HepG2 (cell line): ENCODE measurements around the gene RHOT2. TPM values are rescaled to one million over a fixed set of nuclear protein-coding genes. Genes with fewer than 3 reads are reported as not detected.
A peak's percentile ranks its signal among the peaks of the same experiment; 100 is the strongest.

Experiments used
- ATAD3A ChIP-seq: sonication (generic); formaldehyde crosslinking; IDR thresholded peaks from 2 replicates; pipeline ENCODE4 v1.4.0; 2020; ENCODE audit warnings: missing genetic modification reagents
- CENPBD1 ChIP-seq: sonication (generic); formaldehyde crosslinking; IDR thresholded peaks from 2 replicates; pipeline ENCODE4 v1.8.0; 2022; ENCODE audit warnings: missing genetic modification reagents, low read depth, mild to moderate bottlenecking, borderline replicate concordance
- EHMT2 ChIP-seq: fragments of 200-600 bp; sonication (generic); IDR thresholded peaks from 2 replicates; pipeline ENCODE4 v1.7.0; 2017; ENCODE audit warnings: antibody characterized with exemption, low read depth, low read length, borderline replicate concordance
- GPN1 ChIP-seq: sonication (generic); formaldehyde crosslinking; IDR thresholded peaks from 2 replicates; pipeline ENCODE4 v1.5.1; 2020; ENCODE audit warnings: missing genetic modification reagents, borderline replicate concordance
- HDAC1 ChIP-seq: sonication (generic); formaldehyde crosslinking; IDR thresholded peaks from 2 replicates; pipeline ENCODE4 v1.5.1; 2020; ENCODE audit warnings: mild to moderate bottlenecking, missing genetic modification reagents
- HINFP ChIP-seq: sonication (generic); formaldehyde crosslinking; IDR thresholded peaks from 2 replicates; pipeline ENCODE4 v1.4.0; 2020; ENCODE audit warnings: low read depth, mild to moderate bottlenecking, missing genetic modification reagents
- KDM5A ChIP-seq: fragments of 200-600 bp; sonication (generic); IDR thresholded peaks from 2 replicates; pipeline ENCODE4 v1.7.0; 2018; ENCODE audit warnings: antibody characterized with exemption, mild to moderate bottlenecking, low read length, borderline replicate concordance
- NAIF1 ChIP-seq: sonication (generic); formaldehyde crosslinking; IDR thresholded peaks from 2 replicates; pipeline ENCODE4 v1.5.0; 2020; ENCODE audit warnings: mild to moderate bottlenecking, missing genetic modification reagents, borderline replicate concordance
- NCOA1 ChIP-seq: sonication (generic); formaldehyde crosslinking; IDR thresholded peaks from 2 replicates; pipeline ENCODE4 v1.9.0; 2021; ENCODE audit warnings: missing genetic modification reagents
- PHF21A ChIP-seq: sonication (generic); formaldehyde crosslinking; IDR thresholded peaks from 2 replicates; pipeline ENCODE4 v1.5.0; 2020; ENCODE audit warnings: mild to moderate bottlenecking, missing genetic modification reagents
- PHF5A ChIP-seq: IDR thresholded peaks from one replicate; pipeline ENCODE4 v1.6.1; 2018; ENCODE audit warnings: low read depth, missing genetic modification reagents; ENCODE audit not compliant: unreplicated experiment
- SOX6 ChIP-seq, 2 experiments: fragments of 450-650 bp in 1 of 2; sonication (generic) in 1 of 2; formaldehyde crosslinking in 1 of 2; IDR thresholded peaks; 2 replicates each; pipeline versions ENCODE4 v1.4.0 to v1.6.1; 2017 to 2020; ENCODE audit warnings: antibody characterized with exemption in 1 of 2, mild to moderate bottlenecking in 1 of 2, missing genetic modification reagents in 1 of 2
- TARDBP ChIP-seq: sonication (generic); formaldehyde crosslinking; IDR thresholded peaks from 2 replicates; pipeline ENCODE4 v1.8.0; 2022; ENCODE audit warnings: mild to moderate bottlenecking, missing genetic modification reagents
- ZBTB20 ChIP-seq: sonication (generic); formaldehyde crosslinking; IDR thresholded peaks from 2 replicates; pipeline ENCODE4 v1.8.1; 2023; ENCODE audit warnings: missing genetic modification reagents, low read depth, mild to moderate bottlenecking, borderline replicate concordance
- polyA plus RNA-seq, 8 experiments: library from polyadenylated mRNA; depleted of rRNA in 3 of 8; stranded (reverse) in 7 of 8; unstranded in 1 of 8; fragments of >200 nt; fragmentation: Illumina TruSeq in 4 of 8; extraction: Trizol in 4 of 8; gene quantifications; 2 replicates each; pipeline versions ENCODE4 v1.2.1 to v1.2.3, GENCODE V29; 2011 to 2016; ENCODE audit warnings: low read depth in 4 of 8, missing spikeins in 1 of 8, mixed read lengths in 1 of 8; ENCODE audit not compliant: insufficient read depth in 1 of 8
- total RNA-seq, 5 experiments: library from RNA; depleted of rRNA; stranded (reverse); fragments of >200 nt; fragmentation: Illumina TruSeq; extraction: Trizol; gene quantifications; 2 replicates each; pipeline ENCODE4 v1.2.3, GENCODE V29; 2016; ENCODE audit warnings: low read depth in 1 of 5
- TF ChIP-seq, protein P1 (sequence below): sonication (generic); formaldehyde crosslinking; IDR thresholded peaks from 2 replicates; pipeline ENCODE4 v1.5.0; 2020; ENCODE audit warnings: mild to moderate bottlenecking, missing genetic modification reagents, borderline replicate concordance

The RHOT2 gene
- total and polyA plus RNA-seq, 2 of the 13 experiments (the other 11 are each of a cell fraction or from before 2014, with no cell fraction given) = 63.6 to 76.9 TPM

- no peak for TF ChIP-seq PHF5A (CRISPR knock-in tag)
- 0 out of 2 replicates have a peak, but pooled peaks have one; percentile 10 for TF ChIP-seq GPN1 (CRISPR knock-in tag)
- TF ChIP-seq, protein P1, sequence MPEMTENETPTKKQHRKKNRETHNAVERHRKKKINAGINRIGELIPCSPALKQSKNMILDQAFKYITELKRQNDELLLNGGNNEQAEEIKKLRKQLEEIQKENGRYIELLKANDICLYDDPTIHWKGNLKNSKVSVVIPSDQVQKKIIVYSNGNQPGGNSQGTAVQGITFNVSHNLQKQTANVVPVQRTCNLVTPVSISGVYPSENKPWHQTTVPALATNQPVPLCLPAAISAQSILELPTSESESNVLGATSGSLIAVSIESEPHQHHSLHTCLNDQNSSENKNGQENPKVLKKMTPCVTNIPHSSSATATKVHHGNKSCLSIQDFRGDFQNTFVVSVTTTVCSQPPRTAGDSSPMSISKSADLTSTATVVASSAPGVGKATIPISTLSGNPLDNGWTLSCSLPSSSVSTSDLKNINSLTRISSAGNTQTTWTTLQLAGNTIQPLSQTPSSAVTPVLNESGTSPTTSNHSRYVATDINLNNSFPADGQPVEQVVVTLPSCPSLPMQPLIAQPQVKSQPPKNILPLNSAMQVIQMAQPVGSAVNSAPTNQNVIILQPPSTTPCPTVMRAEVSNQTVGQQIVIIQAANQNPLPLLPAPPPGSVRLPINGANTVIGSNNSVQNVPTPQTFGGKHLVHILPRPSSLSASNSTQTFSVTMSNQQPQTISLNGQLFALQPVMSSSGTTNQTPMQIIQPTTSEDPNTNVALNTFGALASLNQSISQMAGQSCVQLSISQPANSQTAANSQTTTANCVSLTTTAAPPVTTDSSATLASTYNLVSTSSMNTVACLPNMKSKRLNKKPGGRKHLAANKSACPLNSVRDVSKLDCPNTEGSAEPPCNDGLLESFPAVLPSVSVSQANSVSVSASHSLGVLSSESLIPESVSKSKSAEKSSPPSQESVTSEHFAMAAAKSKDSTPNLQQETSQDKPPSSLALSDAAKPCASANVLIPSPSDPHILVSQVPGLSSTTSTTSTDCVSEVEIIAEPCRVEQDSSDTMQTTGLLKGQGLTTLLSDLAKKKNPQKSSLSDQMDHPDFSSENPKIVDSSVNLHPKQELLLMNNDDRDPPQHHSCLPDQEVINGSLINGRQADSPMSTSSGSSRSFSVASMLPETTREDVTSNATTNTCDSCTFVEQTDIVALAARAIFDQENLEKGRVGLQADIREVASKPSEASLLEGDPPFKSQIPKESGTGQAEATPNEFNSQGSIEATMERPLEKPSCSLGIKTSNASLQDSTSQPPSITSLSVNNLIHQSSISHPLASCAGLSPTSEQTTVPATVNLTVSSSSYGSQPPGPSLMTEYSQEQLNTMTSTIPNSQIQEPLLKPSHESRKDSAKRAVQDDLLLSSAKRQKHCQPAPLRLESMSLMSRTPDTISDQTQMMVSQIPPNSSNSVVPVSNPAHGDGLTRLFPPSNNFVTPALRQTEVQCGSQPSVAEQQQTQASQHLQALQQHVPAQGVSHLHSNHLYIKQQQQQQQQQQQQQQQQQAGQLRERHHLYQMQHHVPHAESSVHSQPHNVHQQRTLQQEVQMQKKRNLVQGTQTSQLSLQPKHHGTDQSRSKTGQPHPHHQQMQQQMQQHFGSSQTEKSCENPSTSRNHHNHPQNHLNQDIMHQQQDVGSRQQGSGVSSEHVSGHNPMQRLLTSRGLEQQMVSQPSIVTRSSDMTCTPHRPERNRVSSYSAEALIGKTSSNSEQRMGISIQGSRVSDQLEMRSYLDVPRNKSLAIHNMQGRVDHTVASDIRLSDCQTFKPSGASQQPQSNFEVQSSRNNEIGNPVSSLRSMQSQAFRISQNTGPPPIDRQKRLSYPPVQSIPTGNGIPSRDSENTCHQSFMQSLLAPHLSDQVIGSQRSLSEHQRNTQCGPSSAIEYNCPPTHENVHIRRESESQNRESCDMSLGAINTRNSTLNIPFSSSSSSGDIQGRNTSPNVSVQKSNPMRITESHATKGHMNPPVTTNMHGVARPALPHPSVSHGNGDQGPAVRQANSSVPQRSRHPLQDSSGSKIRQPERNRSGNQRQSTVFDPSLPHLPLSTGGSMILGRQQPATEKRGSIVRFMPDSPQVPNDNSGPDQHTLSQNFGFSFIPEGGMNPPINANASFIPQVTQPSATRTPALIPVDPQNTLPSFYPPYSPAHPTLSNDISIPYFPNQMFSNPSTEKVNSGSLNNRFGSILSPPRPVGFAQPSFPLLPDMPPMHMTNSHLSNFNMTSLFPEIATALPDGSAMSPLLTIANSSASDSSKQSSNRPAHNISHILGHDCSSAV (CRISPR knock-in tag) = no peak
- TF ChIP-seq ZBTB20 (CRISPR knock-in tag) = peak; percentile 66
- TF ChIP-seq TARDBP = peak; percentile 88
- TF ChIP-seq NCOA1 (CRISPR knock-in tag) = peak; percentile 93
- TF ChIP-seq HDAC1 (CRISPR knock-in tag) = peak; percentile 98
- TF ChIP-seq KDM5A = no peak; the same call in 1 of the 2 replicates
- no peak for TF ChIP-seq SOX6 (IDR thresholded peaks at IDR 0.05)
- peak; percentile 43; the same call in 1 of the 2 replicates for TF ChIP-seq SOX6 (CRISPR knock-in tag; IDR thresholded peaks at IDR 0.05)
- no peak for TF ChIP-seq CENPBD1
- TF ChIP-seq HINFP (CRISPR knock-in tag) = no peak
- TF ChIP-seq ATAD3A (CRISPR knock-in tag) = no peak
- peak; percentile 74 for TF ChIP-seq PHF21A (CRISPR knock-in tag)
- peak; percentile 53; the same call in 1 of the 2 replicates for TF ChIP-seq NAIF1 (CRISPR knock-in tag)
- TF ChIP-seq EHMT2 = no peak
These were observed 18.9 kb upstream of the RHOT2 start, which contains the start of gene WDR90 (continued) for GRCh38 chr16:648781-649589.
